GM21423 (cell line): ENCODE results near the gene MCM5.
"Not testable (repeated sequence)": the region's sequence is repeated elsewhere in the genome, so short reads cannot be mapped to it uniquely, and the experiment has no call there.

ENCODE experiments used
- ATAC-seq: cut with Tn5 transposase; IDR thresholded peaks from one replicate; pipeline ENCODE4 v1.9.1; 2021; ENCODE audit warnings: mild to moderate bottlenecking, moderate library complexity; ENCODE audit not compliant: unreplicated experiment

MCM5 gene

DNA sequence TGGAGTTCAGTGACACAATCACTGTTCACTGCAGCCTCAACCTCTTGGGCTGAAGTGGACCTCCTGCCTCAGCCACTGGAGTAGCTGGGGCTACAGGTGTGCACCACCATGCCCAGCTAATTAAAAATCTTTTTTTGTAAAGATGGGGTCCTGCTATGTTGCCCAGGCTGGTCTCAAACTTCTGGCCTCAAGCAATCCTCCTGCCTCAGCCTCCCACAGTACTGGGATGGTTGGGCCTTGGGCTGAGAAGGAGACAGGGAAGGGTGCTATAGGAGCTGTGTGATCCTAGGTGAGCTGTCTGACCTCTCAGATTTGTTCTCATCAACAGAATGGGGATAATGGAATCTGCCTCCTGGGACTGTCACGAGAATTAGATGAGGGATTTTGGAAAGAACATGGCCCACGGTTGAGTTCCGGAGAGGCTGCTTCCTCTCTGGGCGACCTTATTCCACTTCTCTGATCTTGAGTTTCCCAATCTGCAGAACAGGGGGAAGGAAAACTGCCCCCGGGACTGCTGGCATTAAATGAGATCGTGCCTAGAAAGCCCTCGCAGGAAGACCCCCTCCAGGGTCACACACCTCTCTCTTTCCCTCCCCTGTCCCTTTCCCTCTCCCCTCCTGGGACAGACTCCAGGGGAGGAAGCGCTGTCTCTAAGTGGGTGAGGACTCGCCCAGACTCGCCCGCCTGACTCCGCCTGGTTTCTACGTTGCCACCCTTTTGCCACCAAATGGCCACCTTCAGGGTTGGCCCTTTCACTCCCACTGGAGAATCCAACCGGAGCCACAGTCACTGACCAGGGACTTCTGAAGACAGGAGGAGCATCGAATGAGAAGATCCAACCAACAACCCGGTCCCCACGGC is 50.1 kb downstream of the MCM5 start:
- ATAC-seq, result no peak

DNA sequence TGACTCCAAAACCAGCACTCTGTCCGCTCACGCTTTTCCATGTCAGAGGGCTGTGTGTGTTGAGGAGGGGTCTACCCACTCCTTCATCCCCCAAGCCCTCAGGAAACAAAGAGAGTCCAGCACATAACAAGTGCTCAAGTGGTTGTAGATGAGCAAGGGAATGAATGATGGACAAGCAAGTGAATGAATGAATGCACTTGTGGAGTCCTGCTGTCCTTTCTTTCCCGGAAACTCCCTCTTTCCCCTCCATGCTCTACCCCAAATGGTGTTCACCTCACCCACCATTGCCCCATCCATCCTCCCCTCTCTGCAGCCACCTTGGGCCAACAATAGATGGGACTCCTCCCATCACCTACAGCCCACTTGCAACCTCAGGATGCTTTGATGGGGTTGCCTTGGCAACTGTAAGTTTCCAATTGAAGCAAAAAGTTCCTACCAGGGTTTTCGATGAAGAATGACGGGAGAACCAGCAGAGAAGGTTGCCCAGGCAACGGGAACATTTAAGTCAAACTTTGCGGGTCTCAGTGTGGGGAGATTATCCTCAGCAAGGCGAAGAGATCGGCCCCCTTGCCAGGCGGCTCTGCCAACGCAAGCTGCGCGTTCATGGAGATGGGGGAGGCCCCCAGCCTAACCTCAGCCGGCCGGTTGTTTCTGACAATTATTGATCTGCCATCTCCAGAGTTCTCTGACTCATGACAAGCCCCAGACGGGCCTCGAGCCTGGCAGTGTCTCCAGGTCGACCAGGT is 51.1 kb downstream of the MCM5 start:
- no peak for ATAC-seq

DNA sequence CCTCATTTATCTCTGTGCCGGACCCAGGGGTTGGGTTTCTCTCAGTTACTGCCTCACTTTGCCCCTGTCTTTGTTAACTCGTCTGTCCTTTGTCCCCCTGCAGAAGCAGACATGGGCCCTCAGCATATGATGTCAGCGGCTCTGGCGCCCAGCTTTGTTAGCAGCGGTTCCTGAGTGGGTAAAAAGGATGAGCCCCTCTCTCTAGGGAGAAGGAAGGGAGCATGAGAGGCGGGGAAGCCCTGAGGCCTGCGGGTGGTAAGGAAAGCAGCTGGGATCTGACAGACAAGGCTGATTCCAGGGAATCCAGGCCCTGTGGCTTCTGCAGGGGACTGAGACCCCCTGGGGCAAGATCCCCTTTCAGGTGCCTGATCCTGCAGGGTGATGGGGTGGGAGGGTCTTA is 51.7 kb downstream of the MCM5 start:
- no peak for ATAC-seq

DNA sequence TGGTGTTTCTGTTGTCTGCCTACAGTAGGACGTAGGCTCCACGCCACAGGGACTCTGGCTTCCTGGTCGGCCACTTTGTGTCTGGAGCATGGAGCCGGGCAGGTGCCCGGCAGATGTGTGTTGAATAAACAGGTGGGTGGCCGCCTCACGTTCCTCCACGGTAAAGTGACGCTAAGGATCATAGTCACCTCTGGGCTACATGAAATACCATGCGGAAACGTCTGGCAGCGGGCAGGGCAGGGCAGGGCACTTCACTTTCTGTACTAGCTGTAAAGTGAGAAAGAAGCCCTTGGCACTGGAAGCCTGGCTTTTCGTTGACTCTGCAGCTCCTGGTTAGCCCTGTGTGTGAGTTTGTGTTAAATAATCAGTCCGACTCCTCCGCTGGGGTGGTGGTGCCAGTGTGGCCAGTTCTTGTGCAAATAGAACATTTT is 52.4 kb downstream of the MCM5 start:
- no peak for ATAC-seq

GRCh38 chr22:35452810-35453743 is 53.1 kb downstream of the MCM5 start:
- ATAC-seq, result no peak

DNA sequence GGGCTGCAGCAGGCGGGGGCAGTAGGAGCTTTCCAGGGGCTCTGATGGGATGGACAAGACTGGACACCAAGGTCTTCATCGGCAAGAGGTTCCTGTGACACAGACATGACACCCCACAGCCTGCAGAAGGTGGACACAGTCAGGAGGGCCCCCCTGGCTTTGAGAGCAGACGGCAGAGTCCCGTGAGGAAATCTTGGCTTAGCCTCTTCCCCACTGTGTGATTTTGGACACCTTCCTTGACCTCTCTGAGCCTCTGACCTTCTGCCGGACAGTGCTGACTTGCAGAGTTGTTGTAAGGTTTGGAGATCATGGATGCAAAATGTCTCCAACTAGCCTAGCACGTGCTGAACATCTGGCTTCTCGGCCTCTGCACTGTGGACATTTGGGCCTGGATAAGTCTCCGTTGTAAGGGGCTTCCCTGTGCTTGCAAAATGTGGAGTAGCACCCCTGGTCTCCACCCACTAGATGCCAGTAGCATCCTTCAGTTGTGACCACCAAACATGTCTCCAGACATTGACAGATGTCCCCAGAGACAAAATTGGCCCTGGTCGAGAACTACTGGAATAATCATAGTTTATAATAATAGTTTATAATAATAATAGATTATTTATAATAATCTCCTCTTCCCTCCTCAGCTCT is 54.6 kb downstream of the MCM5 start:
- ATAC-seq, result no peak

GRCh38 chr22:35455529-35455928 is 55.6 kb downstream of the MCM5 start:
- no peak for ATAC-seq

DNA sequence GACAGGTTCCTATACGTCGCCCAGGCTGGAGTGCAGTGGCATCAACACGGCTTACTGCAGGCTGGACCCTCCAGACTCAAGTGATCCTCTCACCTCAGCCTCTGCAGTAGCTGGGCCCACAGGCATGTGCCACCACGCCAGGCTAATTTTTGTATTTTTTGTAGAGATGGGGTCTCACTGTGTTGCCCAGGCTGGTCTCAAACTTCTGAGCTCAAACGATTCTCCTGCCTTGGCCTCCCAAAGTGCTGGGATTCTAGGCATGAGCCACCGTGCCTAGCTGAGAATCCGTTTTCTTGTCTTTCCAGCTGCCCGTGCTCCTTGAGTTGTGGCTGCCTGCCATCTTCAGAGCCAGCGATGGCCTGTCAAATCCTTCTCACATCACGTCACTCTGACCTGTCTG is 56.8 kb downstream of the MCM5 start:
- ATAC-seq, result no peak

DNA sequence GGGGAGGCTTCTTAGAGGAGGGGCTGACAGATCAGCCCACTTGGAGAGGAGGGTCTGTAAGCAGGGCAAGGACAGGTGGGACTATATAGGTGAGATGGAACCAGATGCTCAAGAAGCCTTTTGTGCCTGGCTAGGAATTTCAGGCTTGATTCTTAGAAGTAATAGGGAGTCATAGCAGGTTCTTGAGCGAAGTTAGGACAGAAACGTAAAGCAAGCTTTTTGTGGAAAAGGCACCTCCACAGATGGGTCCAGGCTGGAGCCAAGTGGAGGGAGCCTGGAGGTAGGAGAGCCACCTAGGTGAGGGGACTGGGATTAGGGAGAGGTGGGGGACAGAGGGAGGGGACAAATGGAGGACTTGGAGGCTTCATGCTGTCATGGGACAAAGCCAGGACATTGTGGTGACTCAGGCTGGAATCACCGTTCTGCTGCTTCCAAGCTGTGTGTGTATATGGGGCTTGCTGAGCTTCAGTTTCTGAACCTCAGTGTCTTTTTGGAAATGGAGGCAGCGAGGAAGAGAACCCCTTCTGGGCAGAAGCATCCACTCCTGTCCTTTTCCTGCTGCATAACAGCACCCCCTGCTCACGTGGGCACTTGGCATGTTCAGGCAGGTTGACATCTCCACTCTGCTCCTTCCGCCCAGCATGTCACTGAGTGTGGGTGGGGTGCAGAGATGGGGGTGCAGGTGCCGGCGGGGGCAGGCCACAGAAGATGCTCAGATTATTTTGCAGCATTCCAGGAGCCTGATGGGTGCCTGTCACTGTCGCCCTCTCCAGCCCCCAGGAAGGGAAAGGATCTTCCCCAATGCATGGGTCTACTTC is 58.0 kb downstream of the MCM5 start:
- ATAC-seq, result no peak

- no peak for ATAC-seq
Observed at GRCh38 chr22:35458547-35459422, 58.8 kb downstream of the MCM5 start.

- no peak for ATAC-seq
Observed at GRCh38 chr22:35459423-35459894, 59.5 kb downstream of the MCM5 start.

- not testable (repeated sequence) for ATAC-seq
Observed at GRCh38 chr22:35459976-35460375, 60.0 kb downstream of the MCM5 start.

DNA sequence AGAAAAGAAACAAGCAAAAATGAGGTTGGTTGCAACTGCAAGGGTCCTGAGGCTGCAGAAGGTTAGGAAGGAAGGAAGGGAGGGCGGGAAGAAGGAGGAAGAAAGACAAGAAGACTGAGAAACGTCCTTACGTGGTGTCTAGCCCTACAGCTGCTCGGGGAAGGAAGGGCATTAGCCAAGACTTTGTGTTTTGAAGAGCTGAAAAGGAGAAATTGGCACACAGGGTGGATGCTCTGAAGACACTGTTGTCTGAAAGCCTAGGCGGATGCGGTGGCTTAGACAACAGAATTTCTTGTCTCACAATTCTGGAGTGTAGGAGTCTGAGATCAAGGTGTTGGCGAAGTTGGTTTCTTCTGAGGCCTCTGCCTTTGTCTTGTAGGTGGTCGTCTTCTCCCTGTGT is 60.7 kb downstream of the MCM5 start:
- ATAC-seq, result no peak

- ATAC-seq, result no peak
Observed at GRCh38 chr22:35462498-35463230, 62.7 kb downstream of the MCM5 start.

DNA sequence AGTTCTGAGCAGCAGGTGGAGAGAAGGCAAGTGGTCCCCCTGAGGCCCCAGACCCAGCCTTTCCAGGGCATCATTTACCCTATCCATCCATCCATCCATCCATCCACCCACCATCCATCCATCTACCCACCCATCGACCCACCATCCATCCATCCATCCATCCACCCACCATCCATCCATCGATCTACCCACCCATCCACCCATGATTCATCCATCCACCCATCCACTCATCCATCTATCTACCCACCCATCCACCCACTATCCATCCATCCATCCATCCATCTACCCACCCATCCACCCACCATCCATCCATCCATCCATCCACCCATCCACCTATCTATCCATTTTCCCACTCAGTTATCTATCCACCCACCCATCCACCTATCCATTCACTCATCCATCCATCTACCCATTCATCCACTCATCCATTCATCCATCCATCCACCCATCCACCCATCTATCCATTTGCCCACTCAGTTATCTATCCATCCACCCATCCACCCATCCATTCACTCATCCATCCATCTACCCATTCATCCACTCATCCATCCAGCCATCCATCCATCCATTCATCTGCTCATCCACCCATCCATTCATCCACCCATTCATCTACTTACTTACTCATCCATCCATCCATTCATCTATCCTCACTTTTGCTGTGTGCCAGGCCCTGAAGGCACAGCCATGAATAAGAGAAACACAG is 63.4 kb downstream of the MCM5 start:
- no peak for ATAC-seq

DNA sequence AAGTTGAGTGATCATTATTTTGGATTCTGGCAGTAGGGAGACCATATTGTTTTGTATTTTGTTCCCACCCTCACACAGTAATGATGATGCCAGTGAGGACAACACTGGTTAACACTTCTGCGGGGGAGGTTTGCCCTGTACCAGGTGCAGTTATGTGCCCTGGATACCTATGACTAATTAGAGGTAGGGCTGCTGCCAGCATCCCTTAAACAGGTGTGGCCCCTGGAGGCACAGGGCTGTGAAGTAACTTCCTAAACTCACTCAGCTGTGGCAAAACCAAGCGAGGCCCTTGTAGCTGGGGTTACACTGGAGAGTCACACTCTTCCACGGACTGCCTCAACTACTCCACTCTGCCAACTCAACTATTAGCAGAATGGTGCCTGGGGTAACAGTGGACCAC is 64.5 kb downstream of the MCM5 start:
- ATAC-seq, result no peak

DNA sequence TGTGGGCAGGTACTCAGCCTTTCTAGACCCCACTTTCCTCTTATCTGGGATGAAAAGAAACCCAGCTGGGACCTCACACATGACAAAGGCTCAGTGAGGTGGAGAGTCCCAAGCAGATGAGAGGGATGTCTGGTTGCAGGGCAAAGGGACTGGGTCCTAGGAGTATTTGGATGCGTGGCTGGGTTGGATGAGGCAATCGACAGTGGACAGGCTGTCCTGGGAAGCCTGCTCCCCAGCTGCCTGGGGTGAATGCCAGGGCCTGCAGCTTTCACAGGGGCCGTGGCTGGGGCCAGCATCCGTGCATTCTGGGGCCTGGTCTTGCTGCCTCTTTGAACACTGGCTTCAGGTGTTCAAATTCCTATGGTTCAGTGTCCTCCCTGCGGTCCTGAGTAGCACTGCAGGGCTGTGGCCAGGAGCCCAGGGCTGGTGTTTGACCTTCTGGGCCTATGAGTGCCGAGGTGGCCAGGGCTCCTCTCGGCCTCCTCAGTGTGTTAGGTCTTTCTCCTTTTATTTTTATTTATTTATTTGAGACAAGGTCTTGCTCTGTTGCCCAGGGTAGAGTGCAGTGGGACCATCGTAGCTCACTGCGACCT is 65.3 kb downstream of the MCM5 start:
- no peak for ATAC-seq
